ENCODE measurements around the gene CYP26B1. TPM values are rescaled to one million over a fixed set of nuclear protein-coding genes. Genes with fewer than 3 reads are reported as not detected.

CYP26B1 gene
- total and polyA plus RNA-seq, 8 donors: 3.1 to 7.6 (median 4.9) TPM

DNA sequence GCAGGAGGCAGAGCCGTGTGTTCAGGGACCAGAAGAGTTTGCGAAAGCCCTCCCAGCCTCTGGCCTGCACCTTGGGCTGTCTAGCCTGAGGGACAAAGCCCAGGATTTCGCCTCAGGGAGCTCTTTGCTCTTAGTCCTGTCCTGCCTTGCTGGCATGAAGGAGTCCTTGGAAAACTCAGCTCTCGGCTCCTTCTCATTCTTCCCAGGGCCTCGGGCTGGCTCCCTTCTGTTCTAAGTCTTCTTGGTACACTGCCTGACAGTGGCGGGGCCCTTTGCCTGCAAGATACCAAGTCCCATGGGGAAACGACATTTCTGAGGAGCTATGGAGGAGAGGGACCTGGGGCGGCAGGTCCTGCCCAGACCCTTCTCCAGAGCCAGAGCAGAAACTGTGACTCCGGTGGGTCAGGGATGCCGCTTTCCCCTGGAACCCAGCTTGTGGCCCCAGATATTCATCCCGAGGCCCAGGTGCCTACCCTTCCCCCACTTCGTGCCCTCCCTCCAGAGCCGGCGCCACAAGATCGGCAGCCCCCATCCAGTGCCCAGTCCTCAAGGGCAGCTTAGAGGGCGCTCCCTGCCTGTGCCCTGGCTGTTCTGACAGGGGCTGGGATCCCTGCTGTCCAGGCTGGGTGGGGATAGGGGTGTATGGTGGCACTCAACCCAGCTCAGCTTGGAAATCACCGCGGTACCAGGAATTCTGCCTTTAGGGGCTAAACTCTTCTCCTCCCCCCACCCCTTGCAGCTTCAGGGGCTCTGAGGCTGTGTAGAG lies 5.5 kb upstream of the CYP26B1 start:
- Histone ChIP-seq H3K27ac (no peak overlapping the region), H3K4me3 (no peak overlapping the region), H3K4me1 (peaks cover 12 to 18% of the 10 kb centered on the region in 2 donors), H3K27me3 (peaks cover 12 to 81% of the 10 kb centered on the region in 2 donors), H3K9me3 (no peaks in the 10 kb centered on the region), H3K36me3 (no peaks in the 10 kb centered on the region)
- peak in 2 of 4 donors; percentile 27 to 56 for DNase-seq
- ATAC-seq: no peak
- TF ChIP-seq CTCF (IDR thresholded peaks at IDR 0.05): no peak
- intact Hi-C loops (cut with DNase I): loop anchor here in 1 of 2 donors (5.0 kb wide), 1 partner anchor 231 kb away; no protein-coding TSS in a partner anchor

- DNase-seq (no peak), ATAC-seq (no peak)
- peaks cover 16 to 39% of the 10 kb centered on the region in 2 donors for H3K4me1 ChIP-seq
- peaks cover 35 to 91% of the 10 kb centered on the region in 2 donors for H3K27me3 ChIP-seq
- no peaks in the 10 kb centered on the region for H3K36me3 ChIP-seq
- intact Hi-C loops (cut with DNase I): loop anchor here in 1 of 2 donors (5.0 kb wide), 1 partner anchor 229 kb away; no protein-coding TSS in a partner anchor
- no peaks in the 10 kb centered on the region for H3K9me3 ChIP-seq
- H3K4me3 ChIP-seq: no peak overlapping the region
- no peak for TF ChIP-seq CTCF (IDR thresholded peaks at IDR 0.05)
- no peak overlapping the region for H3K27ac ChIP-seq
Measured at GRCh38 chr2:72150861-72151356, 3.2 kb upstream of the CYP26B1 start.

DNA sequence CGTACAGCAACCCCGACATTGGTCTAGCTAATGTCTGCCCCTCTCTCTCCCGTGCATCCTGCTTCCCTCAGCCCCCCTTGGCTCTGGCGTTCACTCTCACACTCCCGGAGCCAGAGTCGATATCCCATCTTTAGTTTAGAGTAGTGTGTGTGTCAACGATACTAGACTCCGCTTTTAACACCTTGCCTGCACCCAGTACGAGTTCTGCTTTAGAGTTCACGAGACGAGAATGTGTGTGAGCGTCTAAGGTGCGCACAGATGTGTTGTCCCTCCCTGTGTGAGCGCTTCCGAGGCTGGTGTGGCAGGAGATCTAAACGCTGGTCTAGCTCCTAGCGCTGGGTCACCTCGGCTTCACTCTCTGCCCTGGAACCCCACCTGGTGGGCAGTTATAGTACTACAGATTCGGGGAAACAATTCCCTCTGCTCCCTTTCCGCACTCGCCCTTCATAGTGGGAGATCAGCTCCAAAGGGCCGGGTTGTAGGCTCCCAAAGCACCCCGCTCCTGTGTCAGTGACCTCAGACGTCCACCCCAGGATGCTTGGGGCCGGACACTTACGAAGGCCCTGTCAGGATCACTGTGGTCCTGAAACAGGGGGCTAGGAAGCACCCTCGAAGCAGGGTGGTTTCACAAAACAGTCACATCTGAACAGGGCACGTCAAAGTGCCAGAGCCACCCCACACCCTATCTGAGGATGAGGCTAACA lies 2.6 kb upstream of the CYP26B1 start:
- H3K4me3 ChIP-seq: peak overlapping the region in 1 of 2 donors; percentile 39
- no peaks in the 10 kb centered on the region for H3K9me3 ChIP-seq
- H3K36me3 ChIP-seq: no peaks in the 10 kb centered on the region
- DNase-seq (peak in 2 of 4 donors; percentile 86), ATAC-seq (peak; percentile 95)
- no peak overlapping the region for H3K27ac ChIP-seq
- TF ChIP-seq CTCF (IDR thresholded peaks at IDR 0.05): peak; percentile 80 to 84
- intact Hi-C loops (cut with DNase I): loop anchor here in 1 of 2 donors (5.0 kb wide), 1 partner anchor 228 kb away; no protein-coding TSS in a partner anchor
- peaks cover 19 to 45% of the 10 kb centered on the region in 2 donors for H3K4me1 ChIP-seq
- peaks cover 41 to 91% of the 10 kb centered on the region in 2 donors for H3K27me3 ChIP-seq

- TF ChIP-seq CTCF (IDR thresholded peaks at IDR 0.05): no peak
Measured at GRCh38 chr2:72149556-72150156, 2.0 kb upstream of the CYP26B1 start.

More at GRCh38 chr2:72149556-72150156, 2.0 kb upstream of the CYP26B1 start:
- peak in 2 of 4 donors; percentile 16 to 67 for DNase-seq
- intact Hi-C loops (cut with DNase I): loop anchor here in 1 of 2 donors (5.0 kb wide), 2 partner anchors 227 to 602 kb away; no protein-coding TSS in a partner anchor
- H3K27me3 ChIP-seq: peaks cover 47 to 92% of the 10 kb centered on the region in 2 donors
- no peak overlapping the region for H3K27ac ChIP-seq
- H3K36me3 ChIP-seq: no peaks in the 10 kb centered on the region
- H3K4me1 ChIP-seq: peaks cover 26 to 52% of the 10 kb centered on the region in 2 donors
- H3K9me3 ChIP-seq: no peaks in the 10 kb centered on the region
- peak overlapping the region; percentile 5 to 39 for H3K4me3 ChIP-seq
- ATAC-seq: peak; percentile 24
